GM18499 (cell line): Measurements from ENCODE around the gene GOLIM4.

Experiments
- ATAC-seq: cut with Tn5 transposase; IDR thresholded peaks from one replicate; pipeline ENCODE4 v1.9.1; 2021; ENCODE audit warnings: moderate number of reproducible peaks; ENCODE audit not compliant: insufficient read depth, unreplicated experiment

The GOLIM4 gene

GRCh38 chr3:168100777-168101492 is 5.2 kb upstream of the GOLIM4 start:
- no peak for ATAC-seq

GRCh38 chr3:168097381-168097780 is 1.7 kb upstream of the GOLIM4 start:
- no peak for ATAC-seq

- ATAC-seq = peak; percentile 5
Measured at GRCh38 chr3:168096210-168096652, 507 bp upstream of the GOLIM4 start.

- peak; percentile 30 for ATAC-seq
Measured at GRCh38 chr3:168094877-168095610, 680 bp downstream of the GOLIM4 start.

GRCh38 chr3:168094580-168094876 is 1.2 kb downstream of the GOLIM4 start:
- ATAC-seq = no peak

GRCh38 chr3:168093790-168094189 is 1.9 kb downstream of the GOLIM4 start:
- ATAC-seq = no peak

GRCh38 chr3:168093229-168093628 is 2.5 kb downstream of the GOLIM4 start:
- ATAC-seq = no peak

GRCh38 chr3:168091941-168092340 is 3.8 kb downstream of the GOLIM4 start:
- no peak for ATAC-seq

- no peak for ATAC-seq
Measured at GRCh38 chr3:168091302-168091858, 4.3 kb downstream of the GOLIM4 start.

- no peak for ATAC-seq
Measured at GRCh38 chr3:168090306-168091085, 5.2 kb downstream of the GOLIM4 start.

- ATAC-seq = no peak
Measured at GRCh38 chr3:168089179-168089771, 6.4 kb downstream of the GOLIM4 start.

- peak; percentile 54 for ATAC-seq
Measured at GRCh38 chr3:168088106-168088720, 7.5 kb downstream of the GOLIM4 start.

- ATAC-seq = no peak
Measured at GRCh38 chr3:168087539-168087938, 8.2 kb downstream of the GOLIM4 start.

- ATAC-seq = no peak
Measured at GRCh38 chr3:168086541-168087260, 9.0 kb downstream of the GOLIM4 start.

- ATAC-seq = peak; percentile 35
Measured at GRCh38 chr3:168085491-168086119, 10.1 kb downstream of the GOLIM4 start.

- no peak for ATAC-seq
Measured at GRCh38 chr3:168083906-168084305, 11.8 kb downstream of the GOLIM4 start.

GRCh38 chr3:168081856-168082255 is 13.9 kb downstream of the GOLIM4 start:
- no peak for ATAC-seq

- no peak for ATAC-seq
Measured at GRCh38 chr3:168081171-168081771, 14.5 kb downstream of the GOLIM4 start.
